HEK293 (cell line): ENCODE results near the gene ASIC1.

Experiments used
- CTCF ChIA-PET: fragments of 350-600 bp; formaldehyde crosslinking; extraction: SDS; loops from one replicate; lab custom pipeline; 2021; ENCODE audit warnings: antibody characterized with exemption; lab: Yijun Ruan, JAX
- POLR2A ChIA-PET: fragments of 300-600 bp; formaldehyde crosslinking; extraction: SDS; loops from one replicate; lab custom pipeline; 2020; ENCODE audit warnings: antibody characterized with exemption, inconsistent platforms; lab: Yijun Ruan, JAX
- H3K27ac ChIP-seq: fragments of 200-500 bp; sonication (Bioruptor generic); 2 replicates; pipeline ENCODE4 v1.5.1; 2014; ENCODE audit warnings: low read depth, low read length, control low read depth, inconsistent platforms; ENCODE audit errors: extremely low read depth
- H3K36me3 ChIP-seq, 2 experiments: fragments of 200-500 bp in 1 of 2; sonication (Bioruptor generic) in 1 of 2; 1 replicate in 1 of 2; 2 replicates in 1 of 2; pipeline ENCODE4 v1.5.1; 2014 to 2017; ENCODE audit warnings: inconsistent platforms in 2 of 2, low read length in 2 of 2; ENCODE audit not compliant: control insufficient read depth in 2 of 2, insufficient read depth in 1 of 2
- H3K4me1 ChIP-seq: fragments of 200-500 bp; sonication (Bioruptor generic); 2 replicates; pipeline ENCODE4 v1.5.1; 2014; ENCODE audit warnings: mild to moderate bottlenecking, low read length, inconsistent platforms; ENCODE audit not compliant: control insufficient read depth, insufficient read depth
- H3K4me3 ChIP-seq: 2 replicates; pipeline ENCODE4 v1.5.1; 2011; ENCODE audit warnings: low read depth, mild to moderate bottlenecking, control low read depth, low read length, moderate library complexity
- H3K9me3 ChIP-seq: fragments of 200-500 bp; sonication (Bioruptor generic); 2 replicates; pipeline ENCODE4 v1.5.1; 2014; ENCODE audit warnings: low read depth, low read length, inconsistent platforms; ENCODE audit not compliant: control insufficient read depth, insufficient read depth
- BCL11B ChIP-seq: fragments of 450-650 bp; formaldehyde crosslinking; IDR thresholded peaks from 2 replicates; pipeline ENCODE4 v1.5.1; 2016; ENCODE audit warnings: low read depth, missing biosample characterization, missing genetic modification characterization
- BCL6B ChIP-seq: fragments of 450-650 bp; formaldehyde crosslinking; IDR thresholded peaks from 2 replicates; pipeline ENCODE4 v1.5.1; 2017; ENCODE audit warnings: missing biosample characterization, missing genetic modification characterization
- ELK4 ChIP-seq: IDR thresholded peaks from 2 replicates; pipeline ENCODE4 v1.6.1; 2011; ENCODE audit warnings: mild to moderate bottlenecking, low read depth, low read length, borderline replicate concordance
- MEIS1 ChIP-seq: sonication (generic); formaldehyde crosslinking; IDR thresholded peaks from 2 replicates; pipeline ENCODE4 v1.8.1; 2022; ENCODE audit warnings: missing genetic modification reagents, mild to moderate bottlenecking, borderline replicate concordance
- RBAK ChIP-seq: fragments of 450-650 bp; formaldehyde crosslinking; IDR thresholded peaks from 2 replicates; pipeline ENCODE4 v1.5.1; 2016; ENCODE audit warnings: missing biosample characterization, missing genetic modification characterization
- REST ChIP-seq: fragments of 450-650 bp; formaldehyde crosslinking; IDR thresholded peaks from 2 replicates; pipeline ENCODE4 v1.5.1; 2016; ENCODE audit warnings: missing biosample characterization, missing genetic modification characterization
- ZBTB26 ChIP-seq: fragments of 450-650 bp; formaldehyde crosslinking; optimal IDR thresholded peaks from 2 replicates; pipeline ENCODE3; 2016; ENCODE audit warnings: missing biosample characterization, mild to moderate bottlenecking, missing genetic modification characterization
- ZBTB6 ChIP-seq: fragments of 450-650 bp; formaldehyde crosslinking; IDR thresholded peaks from 2 replicates; pipeline ENCODE4 v1.5.1; 2017; ENCODE audit warnings: missing biosample characterization, missing genetic modification characterization
- ZEB2 ChIP-seq: fragments of 450-650 bp; formaldehyde crosslinking; IDR thresholded peaks from 2 replicates; pipeline ENCODE4 v1.5.1; 2016; ENCODE audit warnings: missing biosample characterization, missing genetic modification characterization
- ZFP3 ChIP-seq: fragments of 450-650 bp; formaldehyde crosslinking; IDR thresholded peaks from 2 replicates; pipeline ENCODE4 v1.5.1; 2016; ENCODE audit warnings: low read depth, missing biosample characterization, missing genetic modification characterization
- ZNF155 ChIP-seq: fragments of 450-650 bp; formaldehyde crosslinking; IDR thresholded peaks from 2 replicates; pipeline ENCODE4 v1.5.1; 2016; ENCODE audit warnings: missing biosample characterization, missing genetic modification characterization
- ZNF184 ChIP-seq: fragments of 450-650 bp; IDR thresholded peaks from 2 replicates; pipeline ENCODE4 v1.5.1; 2018; ENCODE audit warnings: missing biosample characterization, mild to moderate bottlenecking, missing genetic modification characterization
- ZNF19 ChIP-seq: fragments of 450-650 bp; formaldehyde crosslinking; IDR thresholded peaks from 2 replicates; pipeline ENCODE4; 2016; ENCODE audit warnings: missing biosample characterization, missing genetic modification characterization, low read depth
- ZNF202 ChIP-seq: fragments of 450-650 bp; formaldehyde crosslinking; IDR thresholded peaks from 2 replicates; pipeline ENCODE4 v1.5.1; 2016; ENCODE audit warnings: missing biosample characterization, missing genetic modification characterization, borderline replicate concordance
- ZNF626 ChIP-seq: fragments of 450-650 bp; sonication (Bioruptor Pico); formaldehyde crosslinking; IDR thresholded peaks from 2 replicates; pipeline ENCODE4 v1.5.1; 2018; ENCODE audit warnings: missing biosample characterization, missing genetic modification characterization, inconsistent platforms
- ZNF747 ChIP-seq: fragments of 450-650 bp; formaldehyde crosslinking; IDR thresholded peaks from 2 replicates; pipeline ENCODE4 v1.5.1; 2016; ENCODE audit warnings: missing biosample characterization, missing genetic modification characterization
- ZNF768 ChIP-seq: fragments of 450-650 bp; formaldehyde crosslinking; IDR thresholded peaks from 2 replicates; pipeline ENCODE4 v1.5.1; 2018; ENCODE audit warnings: missing biosample characterization, mild to moderate bottlenecking, missing genetic modification characterization
- ZSCAN16 ChIP-seq: fragments of 450-650 bp; formaldehyde crosslinking; IDR thresholded peaks from 2 replicates; pipeline ENCODE4 v1.5.1; 2016; ENCODE audit warnings: missing biosample characterization, missing genetic modification characterization

ASIC1 gene

GRCh38 chr12:50062728-50063460, 5.5 kb downstream of the ASIC1 start (continued):
- TF ChIP-seq ZNF626, result no peak
- no peak for TF ChIP-seq ZNF202 (tag by site-specific recombination)
- TF ChIP-seq ZNF747 (tag by site-specific recombination), result no peak
- no peak for TF ChIP-seq BCL6B (tag by site-specific recombination)
- no peak for TF ChIP-seq ZBTB6 (tag by site-specific recombination)
- TF ChIP-seq ZSCAN16, result no peak
- TF ChIP-seq, all 188 proteins: peak for 0

GRCh38 chr12:50065726-50066310, 8.4 kb downstream of the ASIC1 start:
- Histone ChIP-seq H3K4me3 (no peak overlapping the region), H3K36me3 (peaks cover 0 to 33% of the 10 kb centered on the region in 2 experiments; a peak in 1 of 3 replicates), H3K9me3 (no peaks in the 10 kb centered on the region)
- POLR2A ChIA-PET, result interaction anchor here (0.5 to 1.1 kb wide), 4 partner anchors 16 to 566 kb away, joined by 3 to 5 read pairs (median 4); partner anchors contain the start of gene SMARCD1
- TF ChIP-seq ZNF155 (no peak), ELK4 (no peak), BCL11B (no peak), ZFP3 (no peak), RBAK (tag by site-specific recombination) (no peak), REST (0 out of 2 replicates have a peak, but pooled peaks have one; percentile 18), ZBTB26 (tag by site-specific recombination) (no peak), ZNF768 (0 out of 2 replicates have a peak, but pooled peaks have one; percentile 5), ZNF19 (tag by site-specific recombination) (no peak), ZEB2 (tag by site-specific recombination) (no peak), MEIS1 (CRISPR knock-in tag) (no peak), ZNF184 (tag by site-specific recombination) (no peak)
- TF ChIP-seq, all 188 proteins: peak for 2
- Histone ChIP-seq H3K27ac (no peak overlapping the region), H3K4me1 (no peaks in the 10 kb centered on the region)
- CTCF ChIA-PET, result interaction anchor here (0.6 to 7.9 kb wide), 12 partner anchors 9 to 288 kb away, joined by 3 to 145 read pairs (median 6); partner anchors contain the start of gene SMARCD1
